GM10847 (cell line): ENCODE data around the gene OR8D1.

Source experiments
- POLR2A ChIP-seq: IDR thresholded peaks from 2 replicates; pipeline ENCODE4 v1.6.1; 2011; ENCODE audit not compliant: insufficient read length; ENCODE audit errors: extremely low read depth

OR8D1 gene

GRCh38 chr11:124313849-124314248 is at the start of gene OR8D1:
Gene OR8D1 (minus strand): TSS chr11:124313949. CDS start chr11:124310766, 3,183 bp downstream.
- no peak for TF ChIP-seq POLR2A

GRCh38 chr11:124359566-124359965 is 45.8 kb upstream of the OR8D1 start:
- TF ChIP-seq POLR2A, result no peak

- TF ChIP-seq POLR2A, result no peak
These were observed 32.7 kb upstream of the OR8D1 start for GRCh38 chr11:124346311-124346955.

GRCh38 chr11:124344346-124344745 is 30.6 kb upstream of the OR8D1 start:
- TF ChIP-seq POLR2A, result no peak

- no peak for TF ChIP-seq POLR2A
These were observed 26.3 kb upstream of the OR8D1 start for GRCh38 chr11:124340142-124340447.

GRCh38 chr11:124339396-124340141 is 25.8 kb upstream of the OR8D1 start:
- TF ChIP-seq POLR2A, result no peak

GRCh38 chr11:124331873-124332272 is 18.1 kb upstream of the OR8D1 start:
- no peak for TF ChIP-seq POLR2A

GRCh38 chr11:124329787-124330478 is 16.2 kb upstream of the OR8D1 start:
- TF ChIP-seq POLR2A, result no peak

GRCh38 chr11:124327775-124328174 is 14.0 kb upstream of the OR8D1 start:
- TF ChIP-seq POLR2A, result no peak

- no peak for TF ChIP-seq POLR2A
These were observed 8.6 kb upstream of the OR8D1 start for GRCh38 chr11:124322356-124322755.

GRCh38 chr11:124320097-124320496 is 6.3 kb upstream of the OR8D1 start, which contains the start of gene OR8D2:
Gene OR8D2 (minus strand): TSS chr11:124320197. CDS start chr11:124320197, 0 bp downstream.
- TF ChIP-seq POLR2A, result no peak

GRCh38 chr11:124315052-124315451 is 1.3 kb upstream of the OR8D1 start:
- no peak for TF ChIP-seq POLR2A

- no peak for TF ChIP-seq POLR2A
These were observed 618 bp downstream of the OR8D1 start for GRCh38 chr11:124313131-124313530.

- TF ChIP-seq POLR2A, result no peak
These were observed 2.1 kb downstream of the OR8D1 start for GRCh38 chr11:124311670-124312069.

GRCh38 chr11:124311269-124311668 is 2.5 kb downstream of the OR8D1 start:
- no peak for TF ChIP-seq POLR2A

- TF ChIP-seq POLR2A, result no peak
These were observed 3.0 kb downstream of the OR8D1 start for GRCh38 chr11:124310721-124311120.

GRCh38 chr11:124307093-124307492 is 6.7 kb downstream of the OR8D1 start:
- no peak for TF ChIP-seq POLR2A
